ENCODE data around the gene SESN3. TPM values are rescaled to one million over a fixed set of nuclear protein-coding genes. Genes with fewer than 3 reads are reported as not detected.
"Not testable (repeated sequence)": the region's sequence is repeated elsewhere in the genome, so short reads cannot be mapped to it uniquely, and the experiment has no call there.

SESN3 gene
- total RNA-seq, 6 donors from 2014 or later, result 11.5 to 48.8 (median 23.2) TPM

DNA sequence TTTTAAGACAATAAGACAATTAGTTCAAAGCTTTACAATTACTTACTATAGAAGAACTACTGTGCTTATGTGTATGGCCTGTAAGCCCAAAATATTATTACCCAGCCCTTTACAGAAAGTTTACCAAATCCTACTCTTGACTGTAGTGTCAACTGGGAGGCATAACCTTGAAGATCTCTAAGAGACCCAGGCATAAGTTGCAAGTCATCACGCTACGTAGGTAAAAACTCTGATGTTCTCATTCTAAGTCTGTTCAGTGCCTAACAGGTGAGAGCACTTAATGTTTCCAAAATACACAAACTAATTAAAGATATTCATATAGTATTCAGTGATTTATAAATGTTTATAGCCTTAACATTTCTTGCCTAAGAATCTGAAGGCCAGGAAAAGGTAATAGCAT, 12.9 kb downstream of the SESN3 start:
- no peak for ATAC-seq (ENCODE audit: low FRiP score in 2 of 2)
- no peak for TF ChIP-seq POLR2AphosphoS5 (IDR thresholded peaks at IDR 0.05)
- TF ChIP-seq, protein P1, sequence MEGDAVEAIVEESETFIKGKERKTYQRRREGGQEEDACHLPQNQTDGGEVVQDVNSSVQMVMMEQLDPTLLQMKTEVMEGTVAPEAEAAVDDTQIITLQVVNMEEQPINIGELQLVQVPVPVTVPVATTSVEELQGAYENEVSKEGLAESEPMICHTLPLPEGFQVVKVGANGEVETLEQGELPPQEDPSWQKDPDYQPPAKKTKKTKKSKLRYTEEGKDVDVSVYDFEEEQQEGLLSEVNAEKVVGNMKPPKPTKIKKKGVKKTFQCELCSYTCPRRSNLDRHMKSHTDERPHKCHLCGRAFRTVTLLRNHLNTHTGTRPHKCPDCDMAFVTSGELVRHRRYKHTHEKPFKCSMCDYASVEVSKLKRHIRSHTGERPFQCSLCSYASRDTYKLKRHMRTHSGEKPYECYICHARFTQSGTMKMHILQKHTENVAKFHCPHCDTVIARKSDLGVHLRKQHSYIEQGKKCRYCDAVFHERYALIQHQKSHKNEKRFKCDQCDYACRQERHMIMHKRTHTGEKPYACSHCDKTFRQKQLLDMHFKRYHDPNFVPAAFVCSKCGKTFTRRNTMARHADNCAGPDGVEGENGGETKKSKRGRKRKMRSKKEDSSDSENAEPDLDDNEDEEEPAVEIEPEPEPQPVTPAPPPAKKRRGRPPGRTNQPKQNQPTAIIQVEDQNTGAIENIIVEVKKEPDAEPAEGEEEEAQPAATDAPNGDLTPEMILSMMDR (IDR thresholded peaks at IDR 0.05), result no peak
- H3K36me3 ChIP-seq, result no peaks in the 10 kb centered on the region
- WGBS, 2 donors, result 98% methylated on average over 2 of the region's 2 CpGs
- H3K4me3 ChIP-seq, result no peak overlapping the region
- no peaks in the 10 kb centered on the region for H3K9me3 ChIP-seq
- no peaks in the 10 kb centered on the region for H3K4me1 ChIP-seq
- H3K27me3 ChIP-seq, result no peaks in the 10 kb centered on the region
- DNase-seq, result no peak
- no peak overlapping the region for H3K27ac ChIP-seq

DNA sequence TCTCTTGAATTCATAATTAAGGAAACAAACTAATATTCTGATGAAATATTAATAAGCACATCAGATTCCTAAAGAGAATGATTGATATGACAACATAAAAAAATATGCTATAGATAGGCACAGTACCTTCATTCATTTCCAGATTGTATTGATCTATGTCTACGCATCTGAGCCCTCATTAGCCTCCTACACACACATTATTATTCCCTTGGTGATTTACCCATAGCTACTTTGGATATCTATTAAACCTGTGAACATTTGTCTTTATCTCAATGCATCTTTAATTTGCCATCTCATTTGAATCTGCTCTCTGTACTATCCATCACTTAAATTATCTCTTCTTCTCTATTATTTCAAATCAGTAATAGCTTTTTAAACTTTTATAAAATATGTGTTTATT, 18.4 kb downstream of the SESN3 start:
- TF ChIP-seq POLR2A (IDR thresholded peaks at IDR 0.05) (no peak), POLR2AphosphoS5 (IDR thresholded peaks at IDR 0.05) (no peak)
- 52 to 55% methylated on average over 1 of the region's 1 CpG for WGBS, 2 donors
- Histone ChIP-seq H3K4me1 (no peaks in the 10 kb centered on the region), H3K36me3 (no peaks in the 10 kb centered on the region), H3K9me3 (no peaks in the 10 kb centered on the region), H3K27ac (no peak overlapping the region), H3K27me3 (no peaks in the 10 kb centered on the region), H3K4me3 (no peak overlapping the region)
- DNase-seq, result no peak
- ATAC-seq (ENCODE audit: low FRiP score in 2 of 2), result no peak

DNA sequence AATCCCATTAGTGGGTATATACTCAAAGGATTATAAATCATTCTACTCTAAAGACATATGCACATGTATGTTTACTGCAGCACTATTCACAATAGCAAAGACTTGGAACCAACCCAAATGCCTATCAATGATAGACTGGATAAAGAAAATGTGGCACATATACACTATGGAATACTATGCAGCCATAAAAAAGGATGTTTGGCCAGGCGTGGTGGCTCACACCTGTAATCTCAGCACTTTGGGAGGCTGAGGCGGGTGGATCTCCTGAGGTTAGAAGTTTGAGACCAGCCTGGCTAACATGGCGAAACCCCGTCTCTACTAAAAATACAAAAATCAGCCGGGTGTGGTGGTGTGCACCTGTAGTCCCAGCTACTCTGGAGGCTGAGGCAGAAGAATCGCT, 21.5 kb downstream of the SESN3 start:
- ATAC-seq (ENCODE audit: low FRiP score in 2 of 2); DNase-seq; H3K36me3 ChIP-seq; H3K27ac ChIP-seq; H3K4me3 ChIP-seq; H3K9me3 ChIP-seq; H3K27me3 ChIP-seq; H3K4me1 ChIP-seq: not testable (repeated sequence)
- 83 to 98% methylated on average over 6 of the region's 6 CpGs for WGBS, 2 donors

DNA sequence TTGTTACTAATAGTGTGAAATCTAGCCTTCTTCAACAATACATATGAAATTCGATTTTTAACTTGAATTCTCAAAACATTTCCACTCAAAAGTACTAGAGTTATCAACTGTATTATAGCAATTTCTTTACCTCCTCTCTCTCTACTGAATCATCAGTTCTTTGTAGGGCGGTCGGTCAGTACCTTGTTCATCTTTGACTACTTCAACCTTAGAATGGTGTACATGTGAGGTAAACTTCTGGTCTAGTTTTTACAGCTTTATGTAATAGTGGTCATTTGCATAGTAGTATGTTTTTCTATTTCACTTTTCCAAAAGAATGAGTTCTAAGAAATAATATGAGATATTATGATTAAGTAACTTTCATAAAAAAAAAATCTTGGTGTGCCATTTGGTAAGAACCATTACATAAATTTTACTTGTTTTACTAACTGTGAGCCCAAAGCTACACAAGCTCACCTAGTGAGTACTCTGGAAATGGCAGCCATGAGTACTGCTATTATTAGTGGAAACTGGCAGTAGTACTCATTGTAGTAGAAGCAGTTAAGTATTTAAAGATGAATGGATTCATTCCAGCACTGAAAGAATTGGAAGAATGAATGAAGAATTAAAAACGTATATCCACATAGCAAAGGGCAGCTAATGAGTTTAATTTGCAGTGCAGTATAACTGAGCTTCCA, 30.1 kb downstream of the SESN3 start:
- no peak overlapping the region for H3K27ac ChIP-seq
- ATAC-seq (ENCODE audit: low FRiP score in 2 of 2), result no peak
- no peaks in the 10 kb centered on the region for H3K4me1 ChIP-seq
- H3K27me3 ChIP-seq, result no peaks in the 10 kb centered on the region
- WGBS, 2 donors, result 83 to 92% methylated on average over 4 of the region's 4 CpGs
- TF ChIP-seq POLR2AphosphoS5 (IDR thresholded peaks at IDR 0.05) (no peak), POLR2A (IDR thresholded peaks at IDR 0.05) (no peak)
- TF ChIP-seq, protein P1 (IDR thresholded peaks at IDR 0.05), result no peak
- no peaks in the 10 kb centered on the region for H3K9me3 ChIP-seq
- DNase-seq, result no peak
- H3K36me3 ChIP-seq, result no peaks in the 10 kb centered on the region
- H3K4me3 ChIP-seq, result no peak overlapping the region

DNA sequence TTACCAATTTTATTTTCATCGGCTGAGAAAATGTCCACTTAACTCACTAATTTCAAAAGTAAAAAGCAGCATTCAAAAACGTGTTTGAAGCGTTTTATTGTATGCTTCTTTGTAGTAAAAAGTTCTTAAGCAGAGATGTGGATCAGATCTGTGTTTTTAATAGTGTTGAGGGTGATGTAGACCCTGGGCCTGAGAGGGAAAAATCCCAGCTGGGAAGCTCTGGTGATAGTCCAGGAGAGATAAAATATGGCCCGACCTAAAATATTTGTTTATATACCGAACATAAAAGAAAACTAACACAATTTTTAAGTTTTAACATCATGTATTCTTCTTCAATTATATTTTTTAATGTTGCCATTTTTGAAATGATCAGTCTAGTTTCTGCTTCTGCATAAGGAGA, 35.2 kb downstream of the SESN3 start:
- no peak for DNase-seq

DNA sequence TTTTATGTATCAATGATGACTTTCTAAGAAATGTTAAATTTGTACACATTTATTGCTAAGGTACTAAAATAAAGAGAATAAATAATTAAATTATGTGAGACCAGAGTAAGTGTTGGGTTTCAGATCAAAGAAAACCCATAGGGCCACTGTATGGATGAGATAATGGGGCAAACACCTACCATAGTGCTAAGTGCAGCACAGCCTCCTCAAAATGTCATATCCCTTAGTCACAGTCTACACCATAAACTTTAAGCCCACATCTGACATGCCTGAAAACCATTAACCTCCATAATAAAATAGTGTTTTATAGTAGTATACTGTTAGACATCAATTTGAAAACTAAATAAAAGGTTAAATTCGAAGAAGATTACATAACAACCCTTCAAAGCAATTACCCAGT, 37.5 kb downstream of the SESN3 start:
- Histone ChIP-seq H3K27ac (no peak overlapping the region), H3K4me1 (no peaks in the 10 kb centered on the region), H3K36me3 (peaks cover 0 to 9% (median 4%) of the 10 kb centered on the region in 4 donors), H3K9me3 (no peaks in the 10 kb centered on the region), H3K27me3 (no peaks in the 10 kb centered on the region), H3K4me3 (no peak overlapping the region)
- ATAC-seq (ENCODE audit: low FRiP score in 2 of 2) (no peak), DNase-seq (no peak)
- TF ChIP-seq POLR2AphosphoS5 (IDR thresholded peaks at IDR 0.05) (no peak), EP300 (IDR thresholded peaks at IDR 0.05) (no peak), POLR2A (IDR thresholded peaks at IDR 0.05) (no peak)
- TF ChIP-seq, protein P1 (IDR thresholded peaks at IDR 0.05), result no peak
- WGBS, 2 donors, result 89 to 91% methylated on average over 1 of the region's 1 CpG

More for the DNA sequence above, 35.2 kb downstream of the SESN3 start:
- peaks cover 0 to 5% (median 2%) of the 10 kb centered on the region in 4 donors for H3K36me3 ChIP-seq
- ATAC-seq (ENCODE audit: low FRiP score in 2 of 2), result no peak
- no peak overlapping the region for H3K27ac ChIP-seq
- no peak overlapping the region for H3K4me3 ChIP-seq
- no peak for TF ChIP-seq POLR2A (IDR thresholded peaks at IDR 0.05)
- TF ChIP-seq EP300 (IDR thresholded peaks at IDR 0.05), result no peak
- TF ChIP-seq, protein P1 (IDR thresholded peaks at IDR 0.05), result no peak
- TF ChIP-seq POLR2AphosphoS5 (IDR thresholded peaks at IDR 0.05), result no peak
- H3K9me3 ChIP-seq, result no peaks in the 10 kb centered on the region
- H3K4me1 ChIP-seq, result no peaks in the 10 kb centered on the region
- 72 to 85% methylated on average over 5 of the region's 5 CpGs for WGBS, 2 donors
- H3K27me3 ChIP-seq, result no peaks in the 10 kb centered on the region
